ENCODE data around the gene LRRC3. TPM values are rescaled to one million over a fixed set of nuclear protein-coding genes. Genes with fewer than 3 reads are reported as not detected.

The LRRC3 gene
- total and polyA plus RNA-seq, 2 of the 4 experiments (the other 2 are of a cell fraction): under 0.01 to 0.38 TPM

- Histone ChIP-seq H4K20me1 (ENCODE audit: insufficient read depth, low read length) (no peaks in the 10 kb centered on the region), H2AK5ac (ENCODE audit: low read depth, low read length) (no peak overlapping the region), H3K4ac (ENCODE audit: low read depth, low read length) (no peak overlapping the region), H3K18ac (ENCODE audit: low read depth, low read length) (no peak overlapping the region), H3K9me3 (ENCODE audit: control insufficient read depth, insufficient read depth, low read length) (peaks cover 8% of the 10 kb centered on the region), H3K14ac (replicated peaks; ENCODE audit: low read depth, low read length) (no peak overlapping the region), H2BK15ac (ENCODE audit: low read depth, low read length) (no peak overlapping the region), H3K36me3 (ENCODE audit: control insufficient read depth, insufficient read depth, low read length) (no peaks in the 10 kb centered on the region), H3K27ac (ENCODE audit: insufficient read depth, low read length) (no peak overlapping the region), H4K91ac (ENCODE audit: insufficient read depth, low read depth, low read length) (no peak overlapping the region), H3K23ac (ENCODE audit: low read depth, low read length) (no peak overlapping the region), H3K9ac (ENCODE audit: low read depth, low read length) (no peak overlapping the region), H2BK120ac (ENCODE audit: low read depth, low read length) (no peak overlapping the region), H2AFZ (replicated peaks; ENCODE audit: low read length, poor library complexity) (no peak overlapping the region), H3K56ac (ENCODE audit: extremely low read depth, insufficient read depth, low read length) (no peak overlapping the region), H2BK5ac (ENCODE audit: low read depth, low read length, poor library complexity, severe bottlenecking) (no peak overlapping the region), H3K9me1 (ENCODE audit: insufficient read depth, low read length) (no peaks in the 10 kb centered on the region), H3K4me3 (ENCODE audit: insufficient read depth, low read depth, low read length) (no peak overlapping the region), H3K4me1 (ENCODE audit: control insufficient read depth, insufficient read depth, low read length) (no peaks in the 10 kb centered on the region), H3K27me3 (ENCODE audit: control insufficient read depth, insufficient read depth, low read length) (no peaks in the 10 kb centered on the region), H3K4me2 (ENCODE audit: low read depth, low read length) (no peak overlapping the region), H4K8ac (ENCODE audit: low read depth in 2 of 2, low read length in 2 of 2) (no peak overlapping the region), H3K79me1 (ENCODE audit: low read depth in 1 of 2, low read length in 2 of 2) (no peaks in the 10 kb centered on the region), H2AK9ac (replicated peaks; ENCODE audit: low read depth, low read length, poor library complexity) (no peak overlapping the region), H4K5ac (ENCODE audit: low read depth, low read length) (no peak overlapping the region), H2BK20ac (ENCODE audit: low read depth, low read length) (no peak overlapping the region)
- ChIA-PET CTCF (no interaction called here), POLR2A (ENCODE audit: unreplicated experiment) (no interaction called here)
- ATAC-seq (ENCODE audit: low read depth) (no peak), DNase-seq (no peak)
- WGBS, 2 experiments (ENCODE audit: extremely low coverage in 2 of 2, insufficient read length in 1 of 2): 60% methylated on average over 6 of the region's 11 CpGs; no CpG with 5 or more reads in 1 of the 2 experiments
- intact Hi-C loops (cut with micrococcal nuclease) (no loop called here), dilution Hi-C loops (cut with HindIII; ENCODE audit: low sequenced_read_pairs, unreplicated experiment) (no loop called here), in situ Hi-C loops (cut with MboI; ENCODE audit: low sequenced_read_pairs) (no loop called here)
- BruUV-seq (replicated peaks): no TSS peak
- TF ChIP-seq BHLHE40 (IDR thresholded peaks at IDR 0.05; ENCODE audit: low read depth, low read length): no peak
- no peak for TF ChIP-seq MAZ (IDR thresholded peaks at IDR 0.05; ENCODE audit: borderline replicate concordance, low read depth, low read length)
- TF ChIP-seq MAFK (IDR thresholded peaks at IDR 0.05; ENCODE audit: low read depth, low read length): no peak
- no peak for TF ChIP-seq RCOR1 (IDR thresholded peaks at IDR 0.05; ENCODE audit: insufficient replicate concordance, low read length)
- TF ChIP-seq ELK1 (IDR thresholded peaks at IDR 0.05; ENCODE audit: borderline replicate concordance, low read depth, low read length): no peak
- no peak for TF ChIP-seq CEBPB (IDR thresholded peaks at IDR 0.05; ENCODE audit: low read depth, low read length)
Measured at GRCh38 chr21:44439211-44439600, 16.1 kb upstream of the LRRC3 start.

All from IMR-90 (cell line).